Kidney epithelial cell (primary cell): ENCODE measurements around the gene MALT1. TPM values are rescaled to one million over a fixed set of nuclear protein-coding genes. Genes with fewer than 3 reads are reported as not detected.
"Not testable (repeated sequence)": the region's sequence is repeated elsewhere in the genome, so short reads cannot be mapped to it uniquely, and the experiment has no call there.

ENCODE experiments used
- DNase-seq: peaks from one replicate; pipeline ENCODE4 v3.0.0-alpha.2; 2010; ENCODE audit warnings: low read depth
- H3K27me3 ChIP-seq: 2 replicates; pipeline ENCODE4 v1.6.0; 2011; ENCODE audit warnings: low read length; ENCODE audit not compliant: control insufficient read depth, insufficient read depth
- H3K36me3 ChIP-seq: 2 replicates; pipeline ENCODE4 v1.5.1; 2011; ENCODE audit warnings: low read length; ENCODE audit not compliant: control insufficient read depth, insufficient read depth
- H3K4me3 ChIP-seq: 2 replicates; pipeline ENCODE4 v1.5.1; 2011; ENCODE audit warnings: low read depth, mild to moderate bottlenecking, control low read depth, low read length
- CTCF ChIP-seq: IDR thresholded peaks from 2 replicates; pipeline ENCODE4 v1.5.1; 2011; ENCODE audit warnings: mild to moderate bottlenecking, moderate library complexity, low read length, control low read depth, inconsistent platforms; ENCODE audit not compliant: insufficient read depth, poor library complexity, severe bottlenecking
- total RNA-seq: library from RNA; depleted of rRNA; stranded (reverse); fragments of >200 nt; gene quantifications from 2 replicates; pipeline ENCODE4 v1.2.3, GENCODE V29; 2015

Gene MALT1
- total RNA-seq, 1 donor from 2014 or later = 19.8 TPM

- DNase-seq = no peak
- no peak for TF ChIP-seq CTCF
- Histone ChIP-seq H3K36me3 (no peaks in the 10 kb centered on the region), H3K4me3 (no peak overlapping the region), H3K27me3 (no peaks in the 10 kb centered on the region)
Observed at GRCh38 chr18:58646334-58646862, 24.9 kb upstream of the MALT1 start.

- no peak overlapping the region for H3K4me3 ChIP-seq
- no peak for DNase-seq
- no peaks in the 10 kb centered on the region for H3K36me3 ChIP-seq
- no peaks in the 10 kb centered on the region for H3K27me3 ChIP-seq
- no peak for TF ChIP-seq CTCF
Observed at GRCh38 chr18:58649966-58650816, 21.1 kb upstream of the MALT1 start.

- H3K27me3 ChIP-seq, H3K4me3 ChIP-seq, DNase-seq, H3K36me3 ChIP-seq: not testable (repeated sequence)
Observed at GRCh38 chr18:58650830-58651229, 20.4 kb upstream of the MALT1 start.

- H3K4me3 ChIP-seq, H3K36me3 ChIP-seq, H3K27me3 ChIP-seq, DNase-seq: not testable (repeated sequence)
Observed at GRCh38 chr18:58653144-58653722, 18.0 kb upstream of the MALT1 start.

- DNase-seq = no peak
- no peaks in the 10 kb centered on the region for H3K27me3 ChIP-seq
- H3K36me3 ChIP-seq = no peaks in the 10 kb centered on the region
- no peak overlapping the region for H3K4me3 ChIP-seq
- TF ChIP-seq CTCF = no peak
Observed at GRCh38 chr18:58653814-58654509, 17.3 kb upstream of the MALT1 start.

GRCh38 chr18:58654896-58655614, 16.2 kb upstream of the MALT1 start:
- Histone ChIP-seq H3K36me3 (no peaks in the 10 kb centered on the region), H3K4me3 (no peak overlapping the region), H3K27me3 (no peaks in the 10 kb centered on the region)
- no peak for TF ChIP-seq CTCF
- DNase-seq = no peak
